Putamen (tissue), 1 donor: ENCODE data around the gene CRTC1.
"Not testable (repeated sequence)": the region's sequence is repeated elsewhere in the genome, so short reads cannot be mapped to it uniquely, and the experiment has no call there.

Experiments
- DNase-seq: peaks from one replicate; pipeline ENCODE4 v3.0.0-alpha.2; 2016; ENCODE audit warnings: low spot score

The CRTC1 gene

DNA sequence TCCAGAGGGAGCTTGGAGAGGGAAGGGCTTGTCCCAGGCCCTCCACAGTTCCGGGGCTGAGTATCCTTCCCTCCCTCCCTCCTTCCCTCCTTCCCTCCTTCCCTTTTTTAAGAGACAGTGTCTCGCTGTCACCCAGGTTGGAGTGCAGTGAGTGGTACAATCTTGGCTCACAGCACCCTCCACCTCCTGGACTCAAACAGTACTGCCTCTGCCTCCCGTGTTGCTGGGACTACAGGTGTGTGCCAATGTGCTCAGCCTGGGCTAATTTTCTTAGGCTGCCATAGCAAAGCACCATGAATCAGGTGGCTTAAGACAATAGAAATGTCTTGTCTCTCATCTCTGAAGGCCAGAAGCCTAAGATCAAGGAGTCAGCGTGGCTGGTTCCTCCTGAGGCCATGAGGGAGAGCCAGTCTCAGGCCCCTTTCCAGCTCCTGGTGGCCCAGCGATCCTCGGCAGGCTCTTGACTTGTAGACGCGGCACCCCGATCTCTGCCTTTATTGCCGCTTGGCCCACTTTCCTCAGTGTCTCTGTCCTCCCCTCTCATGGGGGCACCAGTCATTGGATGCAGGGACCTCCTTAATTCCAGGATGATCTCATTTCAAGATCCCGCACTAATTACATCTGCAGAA lies 47.5 kb downstream of the CRTC1 start:
- no peak for DNase-seq

- DNase-seq, result no peak
Measured at GRCh38 chr19:18731562-18732008, 48.1 kb downstream of the CRTC1 start.

GRCh38 chr19:18733196-18733647 lies 49.7 kb downstream of the CRTC1 start:
- DNase-seq, result no peak

- not testable (repeated sequence) for DNase-seq
Measured at GRCh38 chr19:18733762-18734332, 50.4 kb downstream of the CRTC1 start.

DNA sequence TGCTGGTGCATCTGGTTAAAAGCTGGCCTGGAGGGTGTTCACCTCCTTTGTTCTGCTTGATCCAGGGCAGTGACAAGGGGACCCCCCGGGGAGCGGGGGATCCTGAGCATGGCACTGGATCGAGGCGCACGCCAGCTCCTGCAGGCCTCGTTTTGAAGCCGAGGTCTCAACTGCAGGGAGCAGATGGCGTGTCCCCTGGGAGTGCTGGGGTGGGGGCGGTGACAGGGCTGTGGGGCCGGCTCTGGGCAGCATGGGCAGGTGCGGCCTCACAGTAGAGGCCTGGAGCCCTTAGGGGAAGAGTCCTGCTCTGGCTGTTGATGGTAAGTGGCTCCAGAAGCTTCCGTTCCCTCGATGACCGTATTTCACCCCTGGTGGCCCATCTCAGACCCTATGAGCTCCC lies 51.8 kb downstream of the CRTC1 start:
- DNase-seq, result no peak

DNA sequence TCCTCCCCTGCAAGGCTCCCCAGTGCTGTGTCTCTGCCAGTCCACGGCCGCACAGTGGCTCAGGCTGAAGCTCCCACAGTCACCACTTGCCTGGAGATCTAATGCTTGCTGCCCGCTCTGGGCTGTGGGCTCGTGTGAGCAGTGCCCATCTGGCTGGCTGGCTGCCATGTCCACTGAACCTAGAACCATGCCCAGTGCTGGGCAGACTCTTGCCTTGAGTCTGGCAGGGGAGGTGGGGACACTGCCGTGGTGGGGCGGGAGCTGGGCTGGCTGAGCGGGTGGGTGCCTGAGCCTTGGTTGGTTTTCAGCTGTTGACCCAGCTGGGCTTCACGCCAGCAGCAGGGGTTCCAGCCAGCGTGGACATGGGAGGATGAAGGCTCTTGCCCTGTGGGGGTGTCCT lies 52.3 kb downstream of the CRTC1 start:
- DNase-seq, result peak; percentile 24

DNA sequence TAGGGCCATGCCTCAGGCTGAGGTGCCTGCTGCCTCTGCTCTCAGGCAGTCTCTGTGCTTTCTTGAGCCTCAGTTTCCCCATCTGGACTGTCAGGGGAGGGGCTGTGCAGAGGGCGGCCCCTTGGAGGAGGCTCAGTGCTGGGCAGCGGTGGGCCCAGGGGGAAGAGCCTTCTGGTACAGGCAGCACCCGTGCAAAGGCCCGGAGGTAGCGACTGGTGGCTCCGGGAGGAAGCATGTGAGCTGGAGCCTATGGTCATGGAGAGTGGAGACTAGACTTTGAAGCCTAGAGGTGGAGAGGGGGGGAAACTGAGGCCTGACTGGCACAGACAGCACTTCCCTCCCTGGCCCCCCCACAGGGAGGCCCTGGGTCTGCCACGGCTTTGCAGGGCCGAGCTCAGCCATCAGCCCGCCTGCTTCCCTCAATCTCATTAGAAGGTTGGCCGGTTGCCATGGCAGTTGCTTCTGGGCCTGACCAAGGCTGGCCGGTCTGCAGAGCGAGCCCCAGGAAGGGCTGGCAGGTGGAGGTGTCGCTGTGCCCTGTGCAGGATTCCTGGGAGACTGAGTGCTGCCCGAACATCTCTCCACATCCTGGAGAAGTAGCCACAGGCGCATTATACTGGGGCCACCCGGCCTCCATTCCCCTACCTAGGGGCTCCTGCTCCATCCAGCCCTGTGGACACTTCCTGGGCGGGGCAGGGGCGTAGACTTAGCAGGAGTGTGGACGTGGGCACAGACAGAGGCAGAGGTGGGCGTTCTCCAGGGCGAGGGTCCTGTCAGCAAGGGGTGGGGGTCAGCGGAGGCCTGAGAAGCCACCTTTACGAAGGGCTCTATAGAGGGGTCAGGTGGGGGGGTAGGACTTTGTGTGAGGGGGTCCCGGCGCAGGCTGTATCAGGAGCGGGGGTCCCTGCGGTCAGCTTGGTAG lies 53.2 kb downstream of the CRTC1 start:
- no peak for DNase-seq

DNA sequence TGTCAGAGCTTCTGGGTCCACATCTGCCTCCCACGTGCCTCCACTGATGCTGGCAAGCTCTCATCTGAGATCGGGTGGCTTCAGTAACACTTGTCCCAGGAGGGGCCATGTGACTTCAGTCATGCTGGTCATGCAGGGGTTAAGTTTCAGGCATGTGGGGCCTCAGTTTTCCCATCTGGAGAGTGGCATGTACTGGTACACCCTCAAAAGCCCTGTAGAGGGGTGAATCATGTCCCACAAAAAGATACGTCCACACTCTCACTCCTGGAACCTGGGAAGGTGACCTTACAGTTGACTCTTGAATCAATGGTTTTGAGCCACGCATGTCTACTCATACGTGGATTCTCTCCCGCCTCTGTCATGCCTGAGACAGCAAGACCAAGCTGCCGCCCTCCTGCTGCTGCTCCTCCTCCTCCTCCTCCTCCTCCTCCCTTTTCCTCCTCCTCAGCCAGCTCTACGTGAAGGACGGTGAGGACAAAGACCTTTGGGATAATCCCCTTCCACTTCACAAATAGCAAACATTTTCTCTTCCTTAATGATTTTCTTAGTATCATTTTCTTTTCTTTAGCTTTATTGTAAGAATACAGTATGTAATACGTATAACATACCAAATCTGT lies 54.0 kb downstream of the CRTC1 start:
- no peak for DNase-seq

DNA sequence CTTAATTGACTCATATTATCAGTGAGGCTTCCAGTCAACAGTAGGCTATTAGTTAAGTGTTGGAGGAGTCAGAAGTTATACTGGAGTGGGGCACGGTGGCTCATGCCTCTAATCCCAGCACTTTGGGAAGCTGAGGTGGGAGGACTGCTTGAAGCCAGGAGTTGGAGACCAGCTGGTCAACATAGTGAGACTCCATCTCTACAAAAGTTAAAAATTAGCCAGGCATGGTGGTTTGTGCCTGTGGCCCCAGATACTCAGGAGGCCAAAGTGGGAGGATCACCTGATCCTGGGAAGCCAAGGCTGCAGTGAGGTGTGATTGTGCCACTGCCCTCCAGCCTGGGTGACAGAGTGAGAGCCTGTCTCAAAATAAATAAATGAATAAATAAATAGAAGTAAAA lies 54.5 kb downstream of the CRTC1 start:
- no peak for DNase-seq

- DNase-seq, result no peak
Measured at GRCh38 chr19:18738961-18739690, 55.6 kb downstream of the CRTC1 start.

GRCh38 chr19:18741124-18742121 lies 57.9 kb downstream of the CRTC1 start:
- no peak for DNase-seq

- no peak for DNase-seq
Measured at GRCh38 chr19:18742324-18742723, 58.8 kb downstream of the CRTC1 start.

- DNase-seq, result no peak
Measured at GRCh38 chr19:18742838-18743783, 59.6 kb downstream of the CRTC1 start.

DNA sequence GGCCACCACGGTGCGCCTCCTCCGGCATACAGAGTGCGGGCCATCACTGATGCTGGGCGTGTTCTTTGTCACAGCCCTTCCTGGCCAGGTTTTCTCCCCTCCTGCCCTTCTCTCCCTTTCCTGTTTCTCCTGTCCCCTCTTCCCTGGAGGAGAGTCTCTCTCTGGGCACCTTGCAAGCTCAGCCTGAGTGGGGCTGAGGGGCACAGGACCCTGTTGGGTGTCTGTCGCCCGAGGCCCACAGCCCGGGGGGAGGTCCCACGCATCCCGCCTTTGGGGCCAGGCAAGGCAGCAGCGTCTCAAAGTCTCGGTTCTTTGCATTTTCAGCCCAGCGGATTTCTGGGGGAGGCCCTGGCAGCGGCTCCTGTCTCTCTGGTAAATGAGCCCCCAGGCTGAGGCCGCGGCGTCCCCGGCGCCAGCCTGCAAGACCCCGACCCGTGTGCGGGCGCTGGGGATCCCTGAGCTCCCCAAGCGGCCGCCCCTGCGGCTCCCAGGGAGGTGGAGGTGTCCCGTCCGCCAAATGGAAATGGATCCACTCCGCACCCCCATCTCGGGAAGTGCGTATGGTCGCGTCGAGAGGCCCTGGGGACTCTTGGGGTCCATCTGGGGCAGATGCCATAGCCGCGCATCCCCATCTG lies 60.4 kb downstream of the CRTC1 start:
- no peak for DNase-seq

- DNase-seq, result no peak
Measured at GRCh38 chr19:18745012-18745735, 61.7 kb downstream of the CRTC1 start.

DNA sequence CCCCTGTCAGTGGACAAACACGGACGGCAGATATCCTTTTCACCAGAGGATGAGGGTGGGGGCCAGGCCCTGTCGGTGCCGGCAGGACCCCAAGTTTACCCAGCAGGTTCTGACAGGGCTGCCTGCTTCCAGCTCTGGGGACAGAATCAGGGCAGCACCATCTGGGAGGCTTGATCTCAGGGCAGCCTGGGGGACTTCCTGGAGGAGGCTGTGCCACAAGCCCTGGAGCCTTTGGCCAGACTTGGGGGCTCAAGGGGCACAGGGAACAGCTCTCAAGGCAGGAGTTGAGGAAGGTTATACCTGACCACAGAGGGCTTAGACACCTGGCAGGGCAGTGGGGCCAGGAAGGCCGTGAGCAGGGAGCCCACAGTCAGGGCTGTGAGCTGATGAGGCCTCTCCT lies 62.5 kb downstream of the CRTC1 start:
- no peak for DNase-seq

GRCh38 chr19:18746401-18747325 lies 63.2 kb downstream of the CRTC1 start:
- DNase-seq, result no peak
